ENCODE results near the gene ZFX.
"Not testable (repeated sequence)": the region's sequence is repeated elsewhere in the genome, so short reads cannot be mapped to it uniquely, and the experiment has no call there.

Gene ZFX

GRCh38 chrX:24153178-24153795 lies 3.8 kb downstream of the ZFX start:
- DNase-seq, result no peak

DNA sequence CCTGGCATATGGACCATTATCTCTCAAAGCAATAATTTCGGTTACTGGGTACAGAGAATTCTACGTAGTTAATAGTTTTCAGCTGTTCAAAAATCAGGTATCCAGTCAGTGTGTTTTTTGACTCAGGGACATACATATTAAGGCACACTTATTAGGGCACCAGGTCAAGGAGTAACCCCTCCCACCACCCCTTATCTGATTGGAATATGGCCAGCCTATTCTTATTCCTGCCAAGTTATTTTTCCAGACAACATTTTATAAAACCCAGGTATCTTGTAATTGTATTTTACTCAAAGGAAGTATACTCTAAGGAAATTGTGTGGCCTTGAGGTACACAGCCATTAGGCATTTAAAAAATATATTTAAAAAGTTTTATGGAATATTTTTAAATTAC lies 4.3 kb downstream of the ZFX start:
- no peak for DNase-seq

DNA sequence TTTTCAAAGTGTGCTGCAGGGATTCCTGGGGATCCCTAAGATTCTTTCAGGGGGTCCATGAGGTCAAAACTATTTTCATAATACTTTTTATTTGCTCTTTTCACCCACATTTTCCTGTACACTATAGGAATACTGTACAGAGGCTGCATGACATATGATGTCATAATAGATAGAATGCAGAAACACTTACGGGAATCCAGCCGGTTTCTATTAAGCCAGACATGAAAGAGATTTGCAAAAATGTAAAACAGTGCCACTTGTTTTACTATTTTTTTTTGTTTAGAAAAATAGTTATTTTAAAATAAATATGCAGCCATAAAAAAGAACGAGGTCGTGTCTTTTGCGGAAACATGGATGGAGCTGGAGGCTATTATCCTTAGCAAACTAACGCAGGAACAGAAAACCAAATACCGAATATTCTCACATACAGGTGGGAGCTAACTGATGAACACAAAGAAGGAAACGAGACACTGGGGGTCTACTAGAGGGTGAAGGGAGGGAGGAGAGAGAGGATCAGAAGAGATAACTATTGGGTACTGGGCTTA lies 5.0 kb downstream of the ZFX start:
- no peak for DNase-seq

DNA sequence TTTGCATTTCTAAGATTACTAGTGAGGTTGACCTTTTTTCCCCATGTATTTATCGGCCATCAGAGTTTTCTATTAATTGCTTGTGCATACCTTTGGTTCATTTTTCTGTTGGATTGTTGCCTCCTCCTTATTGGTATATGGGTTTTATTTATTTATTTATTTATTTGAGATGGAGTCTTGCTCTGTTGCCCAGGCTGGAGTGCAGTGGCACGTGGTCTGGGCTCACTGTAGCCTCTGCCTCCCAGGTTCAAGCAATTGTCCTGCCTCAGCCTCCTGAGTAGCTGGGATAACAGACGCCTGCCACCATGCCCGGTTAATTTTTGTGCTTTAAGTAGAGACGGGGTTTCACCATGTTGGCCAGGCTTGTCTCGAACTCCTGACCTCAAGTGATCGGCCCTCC lies 6.2 kb downstream of the ZFX start:
- DNase-seq, result not testable (repeated sequence)

DNA sequence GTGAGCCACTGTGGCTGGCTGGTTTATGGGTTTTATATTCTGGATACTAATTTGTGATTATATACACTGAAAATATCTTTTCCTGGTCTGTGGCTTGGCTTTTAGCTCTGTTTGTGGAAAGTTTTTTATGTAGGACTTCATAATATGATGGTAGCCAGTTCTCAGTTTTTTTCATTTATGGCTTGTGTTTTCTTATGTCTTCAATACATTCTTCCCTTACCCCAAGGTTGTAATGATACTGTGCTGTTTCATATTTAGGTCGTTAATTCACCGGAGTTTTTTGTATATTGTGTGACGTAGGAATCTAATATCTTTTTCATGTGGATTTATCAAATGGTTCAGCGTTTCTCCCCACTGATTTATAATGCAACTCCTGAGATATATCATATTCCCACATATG lies 6.6 kb downstream of the ZFX start:
- no peak for DNase-seq

GRCh38 chrX:24158881-24159280 lies 9.4 kb downstream of the ZFX start:
- DNase-seq, result no peak

- DNase-seq, result no peak
Observed at GRCh38 chrX:24166078-24166477, 16.5 kb downstream of the ZFX start.

GRCh38 chrX:24167719-24168472 lies 18.4 kb downstream of the ZFX start:
- DNase-seq, result no peak

GRCh38 chrX:24168807-24169206 lies 19.3 kb downstream of the ZFX start:
- DNase-seq, result no peak

- DNase-seq, result no peak
Observed at GRCh38 chrX:24169211-24169610, 19.7 kb downstream of the ZFX start.

- no peak for DNase-seq
Observed at GRCh38 chrX:24173115-24173847, 23.8 kb downstream of the ZFX start.

DNA sequence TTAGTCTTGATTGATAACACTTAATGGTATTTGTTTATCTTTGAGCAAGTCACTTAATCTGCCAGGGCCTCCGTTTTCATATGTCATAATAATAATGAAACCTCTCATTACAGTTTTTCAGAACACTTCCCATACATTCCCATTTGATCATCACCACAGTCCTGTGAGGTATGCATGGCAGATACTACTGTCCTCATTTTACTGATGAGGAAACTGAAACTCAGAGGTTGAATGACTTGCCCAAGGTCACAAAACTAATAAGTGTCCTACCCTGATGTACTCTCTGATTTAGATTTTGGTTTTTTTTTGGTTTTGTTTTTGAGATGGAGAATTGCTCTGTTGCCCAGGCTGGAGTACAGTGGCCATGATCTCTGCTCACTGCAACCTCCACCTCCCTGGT lies 25.7 kb downstream of the ZFX start:
- DNase-seq, result no peak

GRCh38 chrX:24178441-24178840 lies 28.9 kb downstream of the ZFX start:
- DNase-seq, result no peak

GRCh38 chrX:24184018-24184417 lies 34.5 kb downstream of the ZFX start:
- DNase-seq, result no peak

- no peak for DNase-seq
Observed at GRCh38 chrX:24186483-24186882, 37.0 kb downstream of the ZFX start.

DNA sequence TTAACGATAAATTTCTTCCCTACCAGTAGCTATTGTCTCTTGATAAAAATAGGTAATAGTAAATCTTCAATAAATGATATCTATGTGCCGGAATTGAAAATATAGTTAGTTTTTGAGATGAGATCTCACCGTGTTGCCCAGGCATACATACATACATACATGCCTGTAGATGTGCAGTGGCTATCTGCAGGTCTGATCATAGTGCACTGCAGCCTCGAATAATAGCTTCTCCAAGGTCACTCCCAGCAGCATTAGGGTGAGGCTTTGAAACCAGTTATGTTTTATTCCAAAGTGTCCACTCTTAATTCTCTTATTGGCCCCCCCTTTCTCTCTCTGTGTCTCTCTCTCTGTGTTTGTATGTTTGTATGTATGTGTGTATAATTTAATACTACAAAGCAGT lies 37.5 kb downstream of the ZFX start:
- no peak for DNase-seq

GRCh38 chrX:24189490-24189889 lies 40.0 kb downstream of the ZFX start:
- DNase-seq, result no peak

- DNase-seq, result no peak
Observed at GRCh38 chrX:24190500-24191156, 41.1 kb downstream of the ZFX start.

DNA sequence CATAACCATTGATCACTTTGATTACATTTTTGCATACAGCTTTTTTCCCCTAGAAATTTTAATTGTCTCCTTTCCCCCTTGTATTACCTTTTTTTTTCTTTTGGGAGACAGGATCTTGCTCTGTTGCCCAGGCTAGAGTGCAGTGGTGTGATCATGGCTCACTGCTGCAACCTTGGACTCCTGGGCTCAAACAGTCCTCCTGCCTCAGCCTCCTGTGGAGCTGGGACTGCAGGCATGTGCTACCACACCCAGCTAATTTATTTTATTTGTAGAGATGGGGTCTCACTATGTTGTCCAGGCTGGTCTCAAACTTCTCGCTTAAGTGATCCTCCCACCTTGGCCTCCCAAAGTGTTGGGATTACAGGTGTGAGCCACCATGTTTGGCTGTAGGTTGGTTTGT lies 47.0 kb downstream of the ZFX start:
- no peak for DNase-seq

DNA sequence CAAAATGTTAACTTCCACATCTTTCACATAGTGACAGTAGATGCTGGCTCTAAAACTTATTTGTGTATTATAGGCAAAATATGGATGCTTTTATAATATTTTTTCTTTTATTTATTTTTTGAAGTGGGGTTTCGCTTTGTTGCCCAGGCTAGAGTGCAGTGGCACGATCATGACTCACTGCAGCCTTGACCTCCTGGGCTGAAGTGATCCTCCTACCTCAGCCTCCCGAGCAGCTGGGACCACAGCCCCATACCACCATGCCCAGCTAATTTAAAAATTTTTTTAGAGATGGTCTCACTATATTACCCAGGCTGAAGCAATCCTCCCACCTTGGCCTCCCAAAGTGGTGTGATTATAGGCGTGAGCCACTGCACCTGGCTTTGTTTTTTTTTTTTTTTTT lies 48.6 kb downstream of the ZFX start:
- DNase-seq, result no peak

DNA sequence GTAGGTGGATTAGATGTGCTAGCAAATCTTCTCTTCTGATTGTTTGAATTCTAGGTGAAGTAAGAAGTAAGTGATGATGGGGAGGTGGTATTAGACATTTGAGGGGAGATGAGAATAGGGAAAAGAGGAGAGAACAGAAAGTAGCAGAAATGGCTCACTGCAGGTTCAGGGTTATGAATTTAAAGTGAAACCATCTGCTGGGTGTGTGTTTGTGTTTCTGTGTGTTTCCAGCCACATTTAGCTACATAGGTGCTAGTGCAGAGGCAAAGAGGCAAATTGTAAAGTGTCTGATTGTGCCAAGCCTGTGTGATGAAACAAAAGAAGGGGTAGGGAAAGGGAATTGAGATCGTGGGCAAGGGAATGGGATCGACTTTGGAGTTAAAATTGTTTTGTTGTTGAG lies 50.6 kb downstream of the ZFX start:
- DNase-seq, result no peak

- no peak for DNase-seq
Observed at GRCh38 chrX:24201216-24201615, 51.7 kb downstream of the ZFX start.

GRCh38 chrX:24202465-24203031 lies 53.0 kb downstream of the ZFX start:
- no peak for DNase-seq
